H54 (cell line): ENCODE data around the gene KCNMB1.

Experiments
- DNase-seq: peaks from one replicate; pipeline ENCODE4 v3.0.0; 2011; ENCODE audit warnings: low spot score, mixed read lengths; ENCODE audit not compliant: insufficient read length
- FAIRE-seq: peaks from 3 replicates; lab custom pipeline; 2011; peaks lifted over from hg19 to GRCh38; lab: Jason Lieb, UNC
- POLR2A ChIP-seq: IDR thresholded peaks from 2 replicates; pipeline ENCODE4 v1.6.1; 2011; ENCODE audit warnings: low read depth, mild to moderate bottlenecking, low read length

KCNMB1 gene

GRCh38 chr5:170355601-170356098, 33.5 kb downstream of the KCNMB1 start:
- FAIRE-seq = no peak
- no peak for DNase-seq
- no peak for TF ChIP-seq POLR2A

GRCh38 chr5:170353961-170354360, 35.2 kb downstream of the KCNMB1 start:
- DNase-seq = no peak
- TF ChIP-seq POLR2A = no peak
- FAIRE-seq = no peak

GRCh38 chr5:170353011-170353761, 36.0 kb downstream of the KCNMB1 start:
- FAIRE-seq = no peak
- no peak for DNase-seq
- no peak for TF ChIP-seq POLR2A

GRCh38 chr5:170348137-170348633, 41.0 kb downstream of the KCNMB1 start:
- no peak for DNase-seq
- TF ChIP-seq POLR2A = no peak
- FAIRE-seq = no peak

DNA sequence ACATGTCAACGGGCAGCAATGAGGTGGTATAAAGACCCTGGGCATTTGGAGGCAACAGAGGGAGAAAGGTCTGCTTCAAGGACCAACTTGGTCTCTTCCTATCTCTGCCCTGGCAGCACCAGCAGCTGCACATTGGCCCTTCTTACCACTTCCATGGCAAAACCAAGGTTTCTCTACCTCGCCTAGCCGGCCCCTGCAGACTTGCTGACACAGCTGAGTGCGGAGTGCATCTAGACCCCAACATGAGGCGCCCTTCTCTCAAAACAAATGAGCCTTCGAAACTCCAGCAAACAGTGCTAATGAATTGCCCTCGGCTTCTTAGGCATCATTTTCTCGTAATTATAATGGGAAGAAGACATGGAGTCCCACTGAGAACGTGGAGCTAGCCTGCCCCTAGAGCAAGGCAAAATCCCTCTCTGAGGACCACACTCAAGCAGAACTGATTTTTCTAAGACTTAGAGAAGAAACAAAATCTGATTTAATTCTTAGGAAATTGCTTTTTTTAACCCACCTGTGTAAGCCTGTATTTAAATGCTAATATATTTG, 42.1 kb downstream of the KCNMB1 start:
- FAIRE-seq = no peak
- DNase-seq = no peak
- no peak for TF ChIP-seq POLR2A

- FAIRE-seq (no peak), DNase-seq (no peak)
- TF ChIP-seq POLR2A = no peak
These were observed 43.2 kb downstream of the KCNMB1 start for GRCh38 chr5:170345971-170346370.

- no peak for TF ChIP-seq POLR2A
- DNase-seq (no peak), FAIRE-seq (no peak)
These were observed 46.0 kb downstream of the KCNMB1 start for GRCh38 chr5:170343177-170343576.

GRCh38 chr5:170342153-170342725, 46.9 kb downstream of the KCNMB1 start:
- FAIRE-seq (no peak), DNase-seq (no peak)
- TF ChIP-seq POLR2A = no peak

DNA sequence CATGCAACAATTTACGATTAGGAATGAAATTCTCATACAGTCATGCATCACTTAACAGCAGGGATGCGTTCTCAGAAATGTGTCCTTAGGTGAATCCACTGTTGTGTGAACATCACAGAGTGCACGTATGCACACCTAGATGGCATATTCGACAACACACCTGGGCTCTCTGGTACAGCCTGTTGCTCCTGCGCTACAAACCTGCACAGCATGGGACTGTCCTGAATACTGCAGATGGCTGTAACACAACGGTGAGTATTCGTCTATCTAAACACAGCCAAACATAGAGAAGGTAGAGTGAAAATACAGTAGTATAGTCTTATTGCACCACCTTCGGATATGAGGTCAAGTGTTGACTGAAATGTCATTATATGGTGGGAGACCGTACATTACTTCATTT, 47.6 kb downstream of the KCNMB1 start:
- TF ChIP-seq POLR2A = no peak
- no peak for DNase-seq
- FAIRE-seq = no peak

DNA sequence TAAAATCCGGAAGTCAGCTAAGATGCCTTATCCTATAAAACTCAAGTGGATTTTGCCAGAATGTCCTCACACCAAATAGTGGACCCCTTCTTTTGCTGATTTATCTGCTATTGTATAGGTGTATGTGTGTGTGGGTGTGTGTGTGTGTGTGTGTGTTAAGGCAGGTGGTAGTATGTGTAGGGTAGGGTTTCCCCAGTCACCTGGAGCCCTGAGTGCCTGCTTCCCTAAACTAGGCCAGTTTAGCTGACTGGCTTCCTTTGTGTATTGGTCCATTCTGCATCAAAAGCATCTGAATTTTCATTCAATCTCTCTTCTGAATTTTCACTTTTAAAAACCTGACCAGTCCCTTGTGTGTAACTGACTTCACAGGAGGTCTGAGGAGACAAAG, 49.4 kb downstream of the KCNMB1 start:
- no peak for TF ChIP-seq POLR2A
- DNase-seq (no peak), FAIRE-seq (no peak)

GRCh38 chr5:170338933-170339779, 50.0 kb downstream of the KCNMB1 start:
- TF ChIP-seq POLR2A = no peak
- no peak for FAIRE-seq
- DNase-seq = no peak

DNA sequence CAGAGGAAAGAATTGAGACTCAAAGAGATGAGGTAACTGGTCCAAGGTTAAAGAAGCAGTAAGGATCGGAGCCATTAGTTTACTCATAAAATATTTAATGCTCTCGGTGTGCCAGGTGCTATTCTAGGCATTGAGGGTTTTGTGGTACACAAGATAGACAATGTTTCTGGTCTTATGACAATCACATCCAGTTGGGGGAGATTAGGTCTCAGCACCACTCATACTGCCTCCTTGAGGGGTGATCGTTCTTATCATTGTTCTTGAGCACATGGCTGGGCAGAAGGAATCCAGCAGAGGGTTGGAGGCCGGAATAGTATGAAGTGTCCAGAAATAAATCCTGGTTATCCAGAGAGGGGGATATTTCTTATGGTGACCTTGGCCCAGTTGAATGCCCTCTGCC, 50.9 kb downstream of the KCNMB1 start:
- FAIRE-seq (no peak), DNase-seq (no peak)
- TF ChIP-seq POLR2A = no peak

GRCh38 chr5:170337045-170337733, 52.0 kb downstream of the KCNMB1 start:
- TF ChIP-seq POLR2A = no peak
- DNase-seq = no peak
- FAIRE-seq = no peak
